IPS-20b (cell line): ENCODE results near the gene PRND.

ENCODE experiments used
- H3K27ac ChIP-seq: one replicate; pipeline ENCODE4 v1.5.1; 2013; ENCODE audit warnings: low read length
- H3K27me3 ChIP-seq: 2 replicates; pipeline ENCODE4 v1.6.1; 2013; ENCODE audit warnings: mild to moderate bottlenecking, low read length, inconsistent platforms; ENCODE audit not compliant: insufficient read depth
- H3K36me3 ChIP-seq: 2 replicates; pipeline ENCODE4 v1.6.1; 2013; ENCODE audit warnings: low read depth, mild to moderate bottlenecking, inconsistent platforms, low read length, moderate library complexity; ENCODE audit not compliant: insufficient read depth
- H3K4me1 ChIP-seq: 2 replicates; pipeline ENCODE4 v1.6.1; 2013; ENCODE audit warnings: mild to moderate bottlenecking, control low read depth, inconsistent platforms, low read length, moderate library complexity; ENCODE audit not compliant: insufficient read depth
- H3K4me3 ChIP-seq: 2 replicates; pipeline ENCODE4 v1.5.1; 2013; ENCODE audit warnings: mild to moderate bottlenecking, low read length, inconsistent platforms
- H3K9ac ChIP-seq: 2 replicates; pipeline ENCODE4 v1.6.1; 2013; ENCODE audit warnings: low read depth, mild to moderate bottlenecking, inconsistent platforms, low read length, moderate library complexity
- H3K9me3 ChIP-seq: 2 replicates; pipeline ENCODE4 v1.6.1; 2013; ENCODE audit warnings: mild to moderate bottlenecking, low read depth, low read length, inconsistent platforms; ENCODE audit not compliant: insufficient read depth

The PRND gene

GRCh38 chr20:4709261-4710105, 12.2 kb upstream of the PRND start:
- no peaks in the 10 kb centered on the region for H3K27me3 ChIP-seq
- no peak overlapping the region for H3K9ac ChIP-seq
- no peaks in the 10 kb centered on the region for H3K36me3 ChIP-seq
- no peaks in the 10 kb centered on the region for H3K9me3 ChIP-seq
- no peak overlapping the region for H3K27ac ChIP-seq
- H3K4me3 ChIP-seq: no peak overlapping the region
- H3K4me1 ChIP-seq: peaks cover 8% of the 10 kb centered on the region; the same call in 1 of the 2 replicates

DNA sequence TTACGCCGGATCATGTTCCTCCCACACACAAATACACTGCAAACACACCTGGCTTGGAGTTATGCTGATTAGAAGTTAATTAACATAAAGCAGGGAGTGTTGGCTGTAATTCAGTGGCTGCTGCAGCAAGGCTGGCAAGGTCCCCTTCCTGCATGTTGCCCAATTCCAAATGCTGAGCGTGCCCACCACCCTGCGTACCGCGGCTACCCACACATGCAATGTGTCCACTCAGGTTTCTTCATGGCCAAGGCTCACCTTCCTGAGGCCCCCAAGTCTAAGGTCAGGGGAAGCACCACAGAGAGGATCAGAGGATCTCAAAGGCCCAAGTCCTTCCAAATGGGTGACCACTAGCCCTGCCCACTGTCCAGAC, 11.6 kb upstream of the PRND start:
- peaks cover 4% of the 10 kb centered on the region; the same call in 1 of the 2 replicates for H3K4me1 ChIP-seq
- H3K9ac ChIP-seq: no peak overlapping the region
- H3K36me3 ChIP-seq: no peaks in the 10 kb centered on the region
- no peaks in the 10 kb centered on the region for H3K27me3 ChIP-seq
- H3K4me3 ChIP-seq: no peak overlapping the region
- no peaks in the 10 kb centered on the region for H3K9me3 ChIP-seq
- H3K27ac ChIP-seq: no peak overlapping the region

DNA sequence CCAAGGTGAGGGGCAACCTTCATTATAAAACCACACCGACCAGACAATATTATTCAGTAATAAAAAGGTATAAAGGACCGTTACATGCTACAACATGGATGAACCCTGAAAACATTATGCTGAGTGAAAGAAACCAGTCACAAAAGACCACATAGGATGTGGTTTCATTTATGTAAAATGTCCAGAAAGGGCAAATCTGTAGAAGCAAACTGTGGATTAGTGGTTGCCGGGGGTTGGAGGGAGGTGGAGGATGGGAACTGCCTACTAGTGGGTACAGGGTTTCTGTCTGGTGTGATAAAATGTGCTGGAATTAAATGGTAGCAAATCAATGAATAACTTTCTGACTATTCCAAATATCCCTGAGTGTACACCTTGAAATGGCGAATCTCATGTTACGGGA, 10.2 kb upstream of the PRND start:
- H3K9me3 ChIP-seq: no peaks in the 10 kb centered on the region
- no peak overlapping the region for H3K4me3 ChIP-seq
- no peaks in the 10 kb centered on the region for H3K36me3 ChIP-seq
- 0 out of 2 replicates have a peak, but pooled peaks cover 2% of the 10 kb centered on the region for H3K4me1 ChIP-seq
- no peak overlapping the region for H3K27ac ChIP-seq
- no peaks in the 10 kb centered on the region for H3K27me3 ChIP-seq
- H3K9ac ChIP-seq: no peak overlapping the region

- H3K4me1 ChIP-seq: 0 out of 2 replicates have a peak, but pooled peaks cover 2% of the 10 kb centered on the region
- H3K9me3 ChIP-seq: no peaks in the 10 kb centered on the region
- no peak overlapping the region for H3K4me3 ChIP-seq
- no peaks in the 10 kb centered on the region for H3K36me3 ChIP-seq
- no peaks in the 10 kb centered on the region for H3K27me3 ChIP-seq
- H3K9ac ChIP-seq: no peak overlapping the region
- H3K27ac ChIP-seq: no peak overlapping the region
Measured at GRCh38 chr20:4713401-4713800, 8.3 kb upstream of the PRND start.

GRCh38 chr20:4714818-4715217, 6.9 kb upstream of the PRND start:
- Histone ChIP-seq H3K27me3 (no peaks in the 10 kb centered on the region), H3K4me3 (no peak overlapping the region), H3K27ac (no peak overlapping the region), H3K9me3 (no peaks in the 10 kb centered on the region), H3K9ac (no peak overlapping the region), H3K36me3 (no peaks in the 10 kb centered on the region), H3K4me1 (peaks cover 5% of the 10 kb centered on the region; the same call in 1 of the 2 replicates)

- Histone ChIP-seq H3K4me1 (peaks cover 14% of the 10 kb centered on the region; the same call in 1 of the 2 replicates), H3K27ac (no peak overlapping the region), H3K4me3 (no peak overlapping the region), H3K27me3 (no peaks in the 10 kb centered on the region), H3K36me3 (no peaks in the 10 kb centered on the region), H3K9ac (no peak overlapping the region), H3K9me3 (no peaks in the 10 kb centered on the region)
Measured at GRCh38 chr20:4717816-4718570, 3.7 kb upstream of the PRND start.

DNA sequence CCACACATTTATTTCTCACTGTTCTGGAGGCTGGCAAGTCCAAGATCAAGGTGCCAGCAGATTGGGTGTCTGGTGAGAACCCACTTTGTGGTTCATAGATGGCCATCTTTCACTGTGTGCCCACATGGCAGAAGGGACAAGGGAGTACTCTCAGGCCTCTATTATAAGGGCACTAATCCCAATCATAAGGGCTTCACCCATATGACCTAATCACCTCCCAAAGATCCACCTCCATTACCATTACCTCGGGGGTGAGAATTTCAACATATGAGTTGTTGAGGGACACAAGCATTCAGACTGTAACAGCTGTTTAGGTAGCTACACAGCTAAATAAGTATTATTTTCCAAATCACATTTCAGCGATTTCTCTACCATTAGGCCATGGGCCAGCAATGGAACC, 2.5 kb upstream of the PRND start:
- Histone ChIP-seq H3K9me3 (no peaks in the 10 kb centered on the region), H3K36me3 (no peaks in the 10 kb centered on the region), H3K4me1 (peaks cover 14% of the 10 kb centered on the region; the same call in 1 of the 2 replicates), H3K9ac (no peak overlapping the region), H3K4me3 (no peak overlapping the region), H3K27ac (no peak overlapping the region), H3K27me3 (no peaks in the 10 kb centered on the region)

- H3K36me3 ChIP-seq: no peaks in the 10 kb centered on the region
- peak overlapping the region; percentile 41 for H3K27ac ChIP-seq
- H3K4me3 ChIP-seq: peak overlapping the region; percentile 55
- no peaks in the 10 kb centered on the region for H3K27me3 ChIP-seq
- H3K4me1 ChIP-seq: peaks cover 14% of the 10 kb centered on the region; the same call in 1 of the 2 replicates
- peak overlapping the region; percentile 73; the same call in 1 of the 2 replicates for H3K9ac ChIP-seq
- no peaks in the 10 kb centered on the region for H3K9me3 ChIP-seq
Measured at GRCh38 chr20:4720041-4720976, 1.4 kb upstream of the PRND start.

DNA sequence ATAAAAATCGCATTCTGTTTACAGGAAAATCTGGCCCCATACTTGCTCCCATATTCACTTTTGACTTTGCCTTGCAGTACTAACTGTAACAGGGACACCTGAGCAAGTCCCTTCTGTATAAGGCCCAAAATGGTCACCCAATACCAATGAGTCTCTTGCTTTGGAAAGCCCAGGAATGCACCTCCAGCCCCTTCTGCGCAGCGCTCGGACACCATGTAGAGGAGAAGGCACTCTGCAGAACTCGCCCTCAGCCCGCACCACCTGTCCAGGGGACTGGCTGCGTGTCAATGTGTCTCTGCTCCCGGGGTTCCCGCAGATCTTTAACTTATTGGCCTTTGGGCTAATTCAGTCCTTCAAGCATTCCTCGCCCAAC, 746 bp upstream of the PRND start:
- H3K4me3 ChIP-seq: peak overlapping the region; percentile 55
- H3K36me3 ChIP-seq: no peaks in the 10 kb centered on the region
- H3K9me3 ChIP-seq: no peaks in the 10 kb centered on the region
- no peaks in the 10 kb centered on the region for H3K27me3 ChIP-seq
- peaks cover 14% of the 10 kb centered on the region; the same call in 1 of the 2 replicates for H3K4me1 ChIP-seq
- H3K9ac ChIP-seq: no peak overlapping the region; the same call in 1 of the 2 replicates
- H3K27ac ChIP-seq: no peak overlapping the region

- H3K9ac ChIP-seq: no peak overlapping the region
- H3K27ac ChIP-seq: no peak overlapping the region
- H3K4me3 ChIP-seq: no peak overlapping the region
- peaks cover 14% of the 10 kb centered on the region; the same call in 1 of the 2 replicates for H3K4me1 ChIP-seq
- no peaks in the 10 kb centered on the region for H3K27me3 ChIP-seq
- no peaks in the 10 kb centered on the region for H3K9me3 ChIP-seq
- H3K36me3 ChIP-seq: no peaks in the 10 kb centered on the region
Measured at GRCh38 chr20:4722571-4722970, 862 bp downstream of the PRND start.

GRCh38 chr20:4722993-4723392, 1.3 kb downstream of the PRND start:
- Histone ChIP-seq H3K27me3 (no peaks in the 10 kb centered on the region), H3K27ac (no peak overlapping the region), H3K4me1 (peaks cover 14% of the 10 kb centered on the region; the same call in 1 of the 2 replicates), H3K9me3 (no peaks in the 10 kb centered on the region), H3K9ac (no peak overlapping the region), H3K4me3 (no peak overlapping the region), H3K36me3 (no peaks in the 10 kb centered on the region)
